Pericardium fibroblast (primary cell): ENCODE results near the gene ENDOD1. TPM values are rescaled to one million over a fixed set of nuclear protein-coding genes. Genes with fewer than 3 reads are reported as not detected.

Source experiments
- total RNA-seq: library from RNA; depleted of rRNA; stranded (reverse); fragments of >200 nt; gene quantifications from 2 replicates; pipeline ENCODE4 v1.2.3, GENCODE V29; 2015

The ENDOD1 gene, protein sequence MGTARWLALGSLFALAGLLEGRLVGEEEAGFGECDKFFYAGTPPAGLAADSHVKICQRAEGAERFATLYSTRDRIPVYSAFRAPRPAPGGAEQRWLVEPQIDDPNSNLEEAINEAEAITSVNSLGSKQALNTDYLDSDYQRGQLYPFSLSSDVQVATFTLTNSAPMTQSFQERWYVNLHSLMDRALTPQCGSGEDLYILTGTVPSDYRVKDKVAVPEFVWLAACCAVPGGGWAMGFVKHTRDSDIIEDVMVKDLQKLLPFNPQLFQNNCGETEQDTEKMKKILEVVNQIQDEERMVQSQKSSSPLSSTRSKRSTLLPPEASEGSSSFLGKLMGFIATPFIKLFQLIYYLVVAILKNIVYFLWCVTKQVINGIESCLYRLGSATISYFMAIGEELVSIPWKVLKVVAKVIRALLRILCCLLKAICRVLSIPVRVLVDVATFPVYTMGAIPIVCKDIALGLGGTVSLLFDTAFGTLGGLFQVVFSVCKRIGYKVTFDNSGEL
- total RNA-seq, result 18.1 and 59.5 TPM in 2 replicates

GRCh38 chr11:95089620-95090542 is at the start of gene ENDOD1:
Gene ENDOD1 (plus strand): TSS chr11:95089846. CDS start chr11:95089928, 82 bp downstream.

GRCh38 chr11:95049122-95049521 is 40.5 kb upstream of the ENDOD1 start, which contains the start of gene KDM4F:
Gene KDM4F (plus strand): TSS chr11:95049422.

DNA sequence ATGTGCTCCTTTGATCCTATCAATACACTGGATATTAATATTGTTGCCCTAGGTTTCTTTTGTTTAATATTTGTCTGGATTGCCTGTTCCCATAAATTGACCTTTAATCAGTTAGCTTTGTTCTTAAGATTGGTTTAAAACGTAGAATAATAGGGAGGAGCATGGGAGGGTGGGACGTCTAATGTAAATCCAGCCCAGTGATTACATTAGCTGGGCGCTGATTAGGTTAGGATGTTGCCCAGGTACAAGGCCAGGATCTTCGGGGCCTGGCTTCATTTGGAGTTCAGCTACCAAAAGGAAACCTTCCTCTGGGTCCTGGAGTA is 23.0 kb upstream of the ENDOD1 start, which contains the start of gene SRSF8:
Gene SRSF8 (plus strand): TSS at position 204 of the 323 bp plus-strand sequence. CDS start 308 bp downstream, outside the sequence.

Other genes starting within 250 kb of the ENDOD1 start
- gene CWC15, start 116.3 kb upstream of the ENDOD1 start, total RNA-seq, result 26.0 and 35.2 TPM in 2 replicates
- gene KDM4D, start 116.1 kb upstream of the ENDOD1 start, total RNA-seq, result 0.35 and 0.77 TPM in 2 replicates
- gene KDM4E, start 64.6 kb upstream of the ENDOD1 start, total RNA-seq, result not detected in 2 replicates
- gene KDM4F, start 40.4 kb upstream of the ENDOD1 start, total RNA-seq, result not detected in 2 replicates
- 29.9 and 36.3 TPM in 2 replicates for gene SRSF8, start 22.9 kb upstream of the ENDOD1 start, total RNA-seq
- gene SESN3, start 141.4 kb downstream of the ENDOD1 start, total RNA-seq, result 28.2 and 31.7 TPM in 2 replicates